ENCODE data around the gene SLCO1B1. TPM values are rescaled to one million over a fixed set of nuclear protein-coding genes. Genes with fewer than 3 reads are reported as not detected.
"Not testable (repeated sequence)": the region's sequence is repeated elsewhere in the genome, so short reads cannot be mapped to it uniquely, and the experiment has no call there.

Gene SLCO1B1
- total RNA-seq, 1 donor from 2014 or later = 0.21 TPM

- DNase-seq (ENCODE audit: low read depth, low spot score) = no peak
- Mint-ChIP-seq H3K27me3 (ENCODE audit: low read depth) (no peaks in the 10 kb centered on the region), H3K4me3 (no peak overlapping the region), H3K36me3 (ENCODE audit: low read depth) (no peaks in the 10 kb centered on the region), H3K4me1 (no peaks in the 10 kb centered on the region), H3K27ac (ENCODE audit: unreplicated experiment) (no peak overlapping the region), H3K9me3 (peaks cover 8% of the 10 kb centered on the region)
- no peak for TF ChIP-seq CTCF (conservative IDR thresholded peaks at IDR 0.05)
These were observed 1.6 kb upstream of the SLCO1B1 start for GRCh38 chr12:21129351-21129750.

- no peak for TF ChIP-seq CTCF (conservative IDR thresholded peaks at IDR 0.05)
- Mint-ChIP-seq H3K27ac (ENCODE audit: unreplicated experiment) (no peak overlapping the region), H3K27me3 (ENCODE audit: low read depth) (no peaks in the 10 kb centered on the region), H3K4me3 (no peak overlapping the region), H3K4me1 (no peaks in the 10 kb centered on the region), H3K9me3 (peaks cover 8% of the 10 kb centered on the region), H3K36me3 (ENCODE audit: low read depth) (no peaks in the 10 kb centered on the region)
- DNase-seq (ENCODE audit: low read depth, low spot score) = no peak
These were observed 1.1 kb upstream of the SLCO1B1 start for GRCh38 chr12:21129906-21130305.

DNA sequence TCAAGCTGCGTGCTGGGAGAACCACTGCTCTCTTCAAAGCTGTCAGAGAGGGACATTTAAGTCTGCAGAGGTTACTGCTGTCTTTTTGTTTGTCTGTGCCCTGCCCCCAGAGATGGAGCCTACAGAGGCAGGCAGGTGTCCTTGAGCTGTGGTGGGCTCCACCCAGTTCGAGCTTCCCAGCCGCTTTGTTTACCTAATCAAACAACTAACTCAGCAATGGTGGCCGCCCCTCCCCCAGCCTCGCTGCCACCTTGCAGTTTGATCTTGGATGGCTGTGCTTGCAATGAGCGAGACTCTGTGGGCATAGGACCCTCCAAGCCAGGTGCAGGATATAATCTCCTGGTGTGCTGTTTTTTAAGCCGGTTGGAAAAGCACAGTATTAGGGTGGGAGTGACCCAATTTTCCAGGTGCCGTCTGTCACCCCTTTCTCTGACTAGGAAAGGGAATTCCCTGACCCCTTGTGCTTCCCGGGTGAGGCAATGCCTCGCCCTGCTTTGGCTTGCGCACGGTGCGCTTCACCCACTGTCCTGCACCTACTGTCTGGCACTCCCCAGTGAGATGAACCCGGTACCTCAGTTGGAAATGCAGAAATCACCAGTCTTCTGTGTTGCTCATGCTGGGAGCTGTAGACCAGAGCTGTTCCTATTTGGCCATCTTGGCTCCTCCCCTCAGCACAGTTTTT lies 6.5 kb downstream of the SLCO1B1 start:
- H3K9me3 Mint-ChIP-seq = not testable (repeated sequence)

GRCh38 chr12:21138016-21138415 lies 7.0 kb downstream of the SLCO1B1 start:
- peaks cover 8% of the 10 kb centered on the region for H3K9me3 Mint-ChIP-seq
- H3K4me3 Mint-ChIP-seq = no peak overlapping the region
- no peak for TF ChIP-seq CTCF (conservative IDR thresholded peaks at IDR 0.05)
- H3K27me3 Mint-ChIP-seq (ENCODE audit: low read depth) = peaks cover 2% of the 10 kb centered on the region
- no peak for DNase-seq (ENCODE audit: low read depth, low spot score)
- H3K36me3 Mint-ChIP-seq (ENCODE audit: low read depth) = no peaks in the 10 kb centered on the region
- no peak overlapping the region for H3K27ac Mint-ChIP-seq (ENCODE audit: unreplicated experiment)
- H3K4me1 Mint-ChIP-seq = no peaks in the 10 kb centered on the region

More for the DNA sequence above, 6.5 kb downstream of the SLCO1B1 start:
- not testable (repeated sequence) for H3K36me3 Mint-ChIP-seq (ENCODE audit: low read depth); H3K27ac Mint-ChIP-seq (ENCODE audit: unreplicated experiment); DNase-seq (ENCODE audit: low read depth, low spot score); H3K4me3 Mint-ChIP-seq; H3K27me3 Mint-ChIP-seq (ENCODE audit: low read depth); H3K4me1 Mint-ChIP-seq

- no peaks in the 10 kb centered on the region for H3K36me3 Mint-ChIP-seq (ENCODE audit: low read depth)
- H3K4me3 Mint-ChIP-seq = no peak overlapping the region
- DNase-seq (ENCODE audit: low read depth, low spot score) = no peak
- H3K27ac Mint-ChIP-seq (ENCODE audit: unreplicated experiment) = no peak overlapping the region
- H3K4me1 Mint-ChIP-seq = no peaks in the 10 kb centered on the region
- TF ChIP-seq CTCF (conservative IDR thresholded peaks at IDR 0.05) = no peak
- no peaks in the 10 kb centered on the region for H3K27me3 Mint-ChIP-seq (ENCODE audit: low read depth)
- H3K9me3 Mint-ChIP-seq = no peaks in the 10 kb centered on the region
These were observed 13.3 kb downstream of the SLCO1B1 start for GRCh38 chr12:21144309-21144708.

DNA sequence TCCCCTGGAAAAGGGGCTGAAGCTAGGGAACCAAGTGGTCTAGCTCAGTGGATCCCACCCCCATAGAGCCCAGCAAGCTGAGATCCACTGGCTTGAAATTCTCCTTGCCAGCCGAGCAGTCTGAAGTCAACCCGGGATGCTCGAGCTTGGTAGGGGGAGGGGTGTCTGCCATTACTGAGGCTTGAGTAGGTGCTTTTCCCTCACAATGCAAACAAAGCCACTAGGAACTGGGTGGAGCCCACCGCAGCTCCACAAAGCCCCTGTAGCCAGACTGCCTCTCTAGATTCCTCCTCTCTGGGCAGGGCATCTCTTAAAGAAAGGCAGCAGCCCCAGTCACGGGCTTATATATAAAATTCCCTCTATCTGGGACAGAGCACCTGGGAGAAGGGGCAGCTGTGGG lies 18.9 kb downstream of the SLCO1B1 start:
- not testable (repeated sequence) for DNase-seq (ENCODE audit: low read depth, low spot score); H3K27me3 Mint-ChIP-seq (ENCODE audit: low read depth); H3K4me1 Mint-ChIP-seq; H3K9me3 Mint-ChIP-seq; H3K4me3 Mint-ChIP-seq; H3K27ac Mint-ChIP-seq (ENCODE audit: unreplicated experiment); H3K36me3 Mint-ChIP-seq (ENCODE audit: low read depth)

Data from neural crest cell (in vitro differentiated cells).